Measurements from ENCODE around the gene RNF31.
A peak's percentile ranks its signal among the peaks of the same experiment; 100 is the strongest.

Gene RNF31

DNA sequence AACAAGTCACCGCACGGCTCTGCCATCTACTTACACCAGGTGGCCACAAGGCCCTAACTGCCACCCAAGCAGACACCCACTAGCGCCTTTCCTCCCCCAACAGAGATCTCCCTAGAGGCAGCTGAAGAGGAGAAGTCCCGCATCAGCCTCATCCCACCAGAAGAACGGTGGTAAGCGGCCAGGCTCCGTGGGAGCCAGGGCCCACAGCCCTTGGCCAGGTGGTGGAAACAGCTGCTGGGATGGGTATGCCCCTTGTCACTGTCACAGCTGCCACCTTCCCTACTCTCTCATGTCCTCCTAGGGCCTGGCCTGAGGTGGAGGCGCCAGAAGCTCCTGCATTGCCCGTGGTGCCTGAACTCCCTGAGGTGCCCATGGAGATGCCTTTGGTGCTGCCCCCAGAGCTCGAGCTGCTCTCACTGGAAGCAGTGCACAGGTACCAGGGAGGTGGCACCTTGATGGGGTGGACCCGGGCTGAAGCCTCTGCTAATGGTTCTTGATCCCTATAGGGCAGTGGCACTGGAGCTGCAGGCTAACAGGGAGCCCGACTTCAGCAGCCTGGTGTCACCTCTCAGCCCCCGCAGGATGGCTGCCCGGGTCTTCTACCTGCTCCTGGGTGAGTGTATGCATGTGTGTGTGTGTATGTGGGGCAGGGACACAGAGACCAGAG, 32.1 kb downstream of the RNF31 start:
- TF ChIP-seq, protein P1, sequence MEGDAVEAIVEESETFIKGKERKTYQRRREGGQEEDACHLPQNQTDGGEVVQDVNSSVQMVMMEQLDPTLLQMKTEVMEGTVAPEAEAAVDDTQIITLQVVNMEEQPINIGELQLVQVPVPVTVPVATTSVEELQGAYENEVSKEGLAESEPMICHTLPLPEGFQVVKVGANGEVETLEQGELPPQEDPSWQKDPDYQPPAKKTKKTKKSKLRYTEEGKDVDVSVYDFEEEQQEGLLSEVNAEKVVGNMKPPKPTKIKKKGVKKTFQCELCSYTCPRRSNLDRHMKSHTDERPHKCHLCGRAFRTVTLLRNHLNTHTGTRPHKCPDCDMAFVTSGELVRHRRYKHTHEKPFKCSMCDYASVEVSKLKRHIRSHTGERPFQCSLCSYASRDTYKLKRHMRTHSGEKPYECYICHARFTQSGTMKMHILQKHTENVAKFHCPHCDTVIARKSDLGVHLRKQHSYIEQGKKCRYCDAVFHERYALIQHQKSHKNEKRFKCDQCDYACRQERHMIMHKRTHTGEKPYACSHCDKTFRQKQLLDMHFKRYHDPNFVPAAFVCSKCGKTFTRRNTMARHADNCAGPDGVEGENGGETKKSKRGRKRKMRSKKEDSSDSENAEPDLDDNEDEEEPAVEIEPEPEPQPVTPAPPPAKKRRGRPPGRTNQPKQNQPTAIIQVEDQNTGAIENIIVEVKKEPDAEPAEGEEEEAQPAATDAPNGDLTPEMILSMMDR (IDR thresholded peaks at IDR 0.05; ENCODE audit: low read length, missing control alignments), result no peak
- no peak for DNase-seq (ENCODE audit: low read depth)
- H3K4me3 ChIP-seq (replicated peaks; ENCODE audit: low read depth, low read length), result no peak overlapping the region

DNA sequence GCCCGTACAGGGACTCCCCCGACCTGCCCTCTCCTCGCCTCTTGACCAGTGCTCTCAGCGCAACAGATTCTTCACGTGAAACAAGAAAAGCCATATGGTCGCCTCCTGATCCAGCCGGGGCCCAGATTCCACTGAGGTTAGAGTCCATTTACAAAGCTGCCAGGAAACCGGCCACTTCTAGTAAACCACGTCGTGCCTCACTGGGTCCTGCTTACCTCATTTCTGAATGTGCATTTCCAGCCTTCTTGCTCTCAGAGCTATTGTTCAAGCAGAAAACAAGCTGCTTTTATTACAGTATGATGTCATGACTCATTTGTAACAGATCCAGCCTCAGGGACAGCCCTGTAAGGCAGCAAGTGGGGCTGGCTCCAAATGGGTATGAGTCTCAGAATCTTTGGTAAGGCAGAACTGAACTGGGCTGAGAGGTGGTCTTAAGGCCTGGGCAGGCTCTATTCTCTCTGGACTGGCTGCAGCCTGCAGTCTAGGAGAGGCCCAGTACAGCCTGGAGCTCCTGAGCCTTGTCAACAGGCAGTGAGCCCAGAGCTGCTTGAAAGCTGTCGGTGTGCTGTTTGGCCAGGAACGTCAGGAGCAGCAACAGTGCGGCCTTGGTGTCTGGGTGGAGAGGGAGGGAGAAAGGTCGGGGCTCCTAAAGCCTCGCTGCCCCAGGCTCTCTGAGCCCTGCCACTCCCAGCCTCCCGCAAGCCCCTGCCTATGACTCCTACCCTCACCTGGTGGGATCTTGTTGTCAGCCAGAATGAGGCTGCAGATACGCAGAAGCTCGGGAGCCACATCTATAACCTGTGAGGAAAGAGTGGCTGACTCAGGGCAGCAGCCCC, 32.9 kb downstream of the RNF31 start:
- DNase-seq (ENCODE audit: low read depth), result peak; percentile 88
- H3K4me3 ChIP-seq (replicated peaks; ENCODE audit: low read depth, low read length), result no peak overlapping the region
- TF ChIP-seq, protein P1 (IDR thresholded peaks at IDR 0.05; ENCODE audit: low read length, missing control alignments), result no peak

- no peak overlapping the region for H3K4me3 ChIP-seq (replicated peaks; ENCODE audit: low read depth, low read length)
- TF ChIP-seq, protein P1 (IDR thresholded peaks at IDR 0.05; ENCODE audit: low read length, missing control alignments), result no peak
- no peak for DNase-seq (ENCODE audit: low read depth)
Measured at GRCh38 chr14:24181371-24182077, 34.2 kb downstream of the RNF31 start.

GRCh38 chr14:24182110-24182882, 35.0 kb downstream of the RNF31 start:
- no peak for DNase-seq (ENCODE audit: low read depth)
- no peak overlapping the region for H3K4me3 ChIP-seq (replicated peaks; ENCODE audit: low read depth, low read length)
- TF ChIP-seq, protein P1 (IDR thresholded peaks at IDR 0.05; ENCODE audit: low read length, missing control alignments), result no peak

DNA sequence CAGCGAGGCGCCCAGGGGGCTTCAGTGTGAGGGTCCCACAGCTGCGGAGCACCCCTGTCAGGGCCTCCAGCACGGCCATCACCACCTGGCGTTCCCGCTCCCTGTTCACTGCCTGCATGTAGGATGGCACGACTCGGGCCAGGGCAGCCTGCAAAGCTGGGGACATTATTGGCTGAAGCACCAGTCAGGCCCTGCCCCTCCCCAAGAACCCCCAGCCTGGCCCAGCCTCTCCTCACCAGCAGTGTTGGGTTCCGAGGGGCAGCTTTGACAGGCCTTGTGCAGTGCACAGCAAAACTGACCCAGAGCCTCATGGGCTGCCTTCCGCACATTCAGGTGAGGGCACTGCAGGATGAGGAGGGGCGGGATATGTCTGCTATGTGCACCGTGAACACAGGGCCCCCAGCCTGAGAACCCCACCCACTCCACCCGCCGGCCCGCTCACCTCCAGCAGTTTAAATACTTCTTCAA, 35.8 kb downstream of the RNF31 start:
- TF ChIP-seq, protein P1 (IDR thresholded peaks at IDR 0.05; ENCODE audit: low read length, missing control alignments), result no peak
- H3K4me3 ChIP-seq (replicated peaks; ENCODE audit: low read depth, low read length), result no peak overlapping the region
- no peak for DNase-seq (ENCODE audit: low read depth)
